T-helper 1 cell (primary cell): ENCODE results near the gene IL7R.

Experiments used
- DNase-seq, 5 donors: peaks; one replicate each; pipeline ENCODE4 v3.0.0-alpha.2; 2012 to 2020
- total RNA-seq, 4 donors: gene quantifications; one replicate each; lab custom pipeline; 2026; lab: John Stamatoyannopoulos, UW

Gene IL7R, protein sequence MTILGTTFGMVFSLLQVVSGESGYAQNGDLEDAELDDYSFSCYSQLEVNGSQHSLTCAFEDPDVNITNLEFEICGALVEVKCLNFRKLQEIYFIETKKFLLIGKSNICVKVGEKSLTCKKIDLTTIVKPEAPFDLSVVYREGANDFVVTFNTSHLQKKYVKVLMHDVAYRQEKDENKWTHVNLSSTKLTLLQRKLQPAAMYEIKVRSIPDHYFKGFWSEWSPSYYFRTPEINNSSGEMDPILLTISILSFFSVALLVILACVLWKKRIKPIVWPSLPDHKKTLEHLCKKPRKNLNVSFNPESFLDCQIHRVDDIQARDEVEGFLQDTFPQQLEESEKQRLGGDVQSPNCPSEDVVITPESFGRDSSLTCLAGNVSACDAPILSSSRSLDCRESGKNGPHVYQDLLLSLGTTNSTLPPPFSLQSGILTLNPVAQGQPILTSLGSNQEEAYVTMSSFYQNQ
- 1,617 to 2,396 (median 2,114) reads per million in 4 donors for total RNA-seq

DNA sequence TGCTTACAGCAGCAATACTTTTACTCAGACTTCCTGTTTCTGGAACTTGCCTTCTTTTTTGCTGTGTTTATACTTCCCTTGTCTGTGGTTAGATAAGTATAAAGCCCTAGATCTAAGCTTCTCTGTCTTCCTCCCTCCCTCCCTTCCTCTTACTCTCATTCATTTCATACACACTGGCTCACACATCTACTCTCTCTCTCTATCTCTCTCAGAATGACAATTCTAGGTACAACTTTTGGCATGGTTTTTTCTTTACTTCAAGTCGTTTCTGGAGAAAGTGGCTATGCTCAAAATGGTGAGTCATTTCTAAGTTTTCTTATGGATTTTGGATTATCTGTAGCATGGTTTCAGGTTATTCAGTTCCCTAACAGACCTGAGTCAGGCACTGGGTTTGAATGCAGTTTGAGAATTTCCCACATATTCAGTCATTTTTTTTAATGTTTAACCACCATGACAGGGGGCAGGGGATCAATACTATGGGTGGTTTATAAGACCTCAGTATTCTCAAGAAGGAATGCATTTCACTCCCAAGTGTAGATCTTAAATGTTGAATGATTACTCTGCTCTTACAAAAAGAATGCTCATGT, at the start of gene IL7R:
TSS of gene IL7R (plus strand) at position 127 of the 587 bp plus-strand sequence. CDS start at position 214, 87 bp downstream.
- peak in 1 of 5 donors; percentile 90 for DNase-seq

DNA sequence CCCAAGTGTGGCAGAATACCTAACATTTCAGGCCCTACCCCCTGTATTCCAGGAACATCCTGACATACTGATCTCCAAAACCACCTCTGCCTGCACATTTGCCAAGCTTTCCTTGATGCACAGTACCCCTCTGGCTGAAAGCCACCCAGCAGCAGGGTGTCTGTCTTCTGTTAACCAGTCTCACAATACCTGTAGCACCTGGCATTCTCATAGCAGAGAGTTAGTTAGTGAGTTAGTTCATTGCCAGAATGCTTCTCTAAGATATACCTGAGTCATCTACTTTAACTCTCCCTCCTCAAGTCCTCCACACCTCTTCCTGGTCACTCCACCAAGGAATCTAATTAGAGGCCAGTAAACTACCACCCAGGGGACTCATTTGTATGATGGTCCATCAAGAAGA, 46.1 kb upstream of the IL7R start:
- peak in 1 of 5 donors; percentile 46 for DNase-seq

DNA sequence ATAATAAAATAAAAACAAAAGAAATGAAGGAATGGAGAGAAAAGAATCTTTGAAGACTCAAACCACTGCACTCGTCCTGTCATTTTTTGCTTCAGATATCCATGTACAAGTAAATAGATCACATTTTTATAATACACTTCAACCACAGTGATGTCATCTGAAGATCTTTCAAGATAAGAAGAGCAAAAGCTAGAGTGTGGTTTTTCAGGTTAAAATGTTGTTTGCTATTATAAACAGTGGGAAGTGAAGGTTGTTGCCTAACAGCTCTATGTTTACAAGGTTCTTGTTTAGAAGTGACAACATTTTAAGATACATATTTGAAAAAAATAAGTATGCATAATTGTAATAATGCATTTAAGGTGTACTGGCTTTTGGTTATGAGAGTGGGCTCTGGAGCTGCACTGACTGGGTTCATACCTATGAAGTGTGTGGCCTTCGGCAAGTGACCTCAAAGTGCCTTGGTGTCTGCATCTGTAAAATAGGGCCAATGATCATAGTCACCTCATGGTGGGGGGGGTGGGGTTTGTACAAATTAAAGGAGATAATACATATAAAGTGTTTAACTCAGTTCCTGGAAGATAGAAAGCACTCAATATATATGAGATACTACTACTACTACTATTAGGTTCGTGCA, 45.5 kb upstream of the IL7R start:
- peak in 3 of 5 donors; percentile 15 to 91 (median 25) for DNase-seq

DNA sequence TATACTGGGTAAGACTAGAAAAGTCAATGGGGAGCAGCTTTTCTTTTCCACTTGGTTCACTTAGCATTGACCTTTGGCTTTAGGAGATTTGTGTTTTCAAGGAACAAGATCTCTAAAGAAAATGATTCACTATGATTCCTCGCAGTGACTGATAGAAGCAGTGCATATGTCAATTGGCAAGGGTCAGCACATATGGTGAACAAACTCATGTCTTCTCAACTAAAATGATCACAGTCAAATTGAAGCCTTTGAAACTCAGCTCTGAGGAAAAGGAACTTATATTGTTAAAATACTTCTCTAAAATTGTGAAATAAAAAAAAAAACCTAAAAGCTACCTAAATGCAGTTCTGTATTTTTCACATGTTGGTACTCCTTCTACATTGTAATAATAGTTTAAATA, 43.2 kb upstream of the IL7R start:
- no peak for DNase-seq

DNA sequence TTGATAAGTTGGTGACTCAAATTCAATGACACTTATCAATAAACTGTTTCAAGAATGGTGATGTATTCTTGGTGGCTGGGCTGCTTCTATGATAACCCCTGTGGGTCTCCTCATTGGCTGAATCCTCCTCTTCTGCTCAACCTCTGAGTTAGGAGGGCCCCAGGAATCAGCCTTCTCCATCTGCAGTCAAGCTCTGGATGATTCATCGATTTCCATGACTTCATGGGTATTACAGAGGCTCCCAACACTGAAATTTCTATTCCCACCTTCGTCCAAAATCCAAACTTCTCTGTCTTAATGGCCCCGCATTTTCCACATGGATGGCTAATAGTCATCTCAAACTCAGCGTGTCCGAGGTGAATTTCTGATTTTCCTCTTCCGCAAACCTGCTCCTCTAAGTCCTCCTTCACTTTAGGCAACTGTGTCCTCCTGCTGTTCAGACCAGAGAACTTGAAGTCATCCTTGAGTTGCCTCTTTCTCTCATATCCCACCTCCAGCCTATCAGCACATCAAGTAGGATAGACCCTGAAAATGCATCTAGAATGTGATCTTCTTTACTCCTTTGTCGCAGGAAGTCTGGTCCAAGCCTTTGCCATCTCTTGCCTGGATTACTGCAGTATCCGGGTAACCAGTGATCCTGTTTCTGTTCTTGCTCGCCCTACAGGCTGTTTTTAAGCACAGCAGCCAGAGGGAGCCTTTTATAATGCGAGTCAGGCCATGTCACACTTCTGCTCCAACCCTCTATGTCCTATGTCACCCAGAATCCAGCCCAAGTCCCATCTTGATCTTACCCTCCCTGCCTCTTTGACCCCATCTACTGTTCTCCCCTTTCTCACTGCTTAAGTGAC, 41.4 kb upstream of the IL7R start:
- peak in 1 of 5 donors; percentile 74 for DNase-seq

GRCh38 chr5:35816881-35817521, 39.7 kb upstream of the IL7R start:
- no peak for DNase-seq

GRCh38 chr5:35819026-35819425, 37.7 kb upstream of the IL7R start:
- DNase-seq, result no peak

DNA sequence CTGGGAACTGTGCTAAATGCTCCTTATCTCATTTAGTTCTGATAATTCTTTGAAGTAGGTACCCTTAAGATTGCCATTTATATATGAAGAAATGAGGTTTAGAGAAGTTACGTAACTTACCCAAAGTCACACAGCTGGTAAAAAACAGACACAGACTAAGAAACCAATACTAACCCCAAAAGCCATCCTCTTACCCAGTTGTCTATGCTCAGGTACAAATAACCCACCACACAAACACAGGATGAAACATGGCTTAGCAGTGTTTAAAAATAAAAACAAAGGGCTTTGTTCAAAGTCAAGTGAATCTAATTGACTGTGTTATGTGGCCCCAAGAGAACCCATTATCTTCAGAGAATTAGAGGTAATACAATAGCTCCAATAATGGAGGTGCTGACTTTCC, 37.0 kb upstream of the IL7R start:
- peak in 1 of 5 donors; percentile 45 for DNase-seq

DNA sequence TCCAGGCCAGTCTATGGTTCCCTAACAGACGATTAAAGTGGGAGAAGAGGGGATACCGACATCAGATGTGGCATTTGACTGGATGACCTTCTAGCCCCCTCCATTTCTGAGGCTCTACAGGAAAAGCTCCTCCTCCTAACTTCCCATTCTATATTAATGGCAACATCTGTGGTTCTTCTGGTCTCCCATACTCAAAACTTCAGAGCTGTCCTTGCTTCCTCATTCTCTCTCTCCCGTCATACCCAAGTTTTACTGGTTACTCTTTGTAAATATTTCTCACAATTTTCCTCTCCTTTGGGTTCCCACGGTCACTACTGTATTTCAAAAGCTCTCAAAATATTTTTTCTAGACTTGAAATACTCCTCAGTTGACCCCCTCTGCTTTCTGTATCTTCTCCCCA, 36.0 kb upstream of the IL7R start:
- DNase-seq, result no peak

GRCh38 chr5:35821513-35821912, 35.2 kb upstream of the IL7R start:
- DNase-seq, result peak in 1 of 5 donors; percentile 66

- peak in 1 of 5 donors; percentile 70 for DNase-seq
Observed at GRCh38 chr5:35822511-35822910, 34.2 kb upstream of the IL7R start.

DNA sequence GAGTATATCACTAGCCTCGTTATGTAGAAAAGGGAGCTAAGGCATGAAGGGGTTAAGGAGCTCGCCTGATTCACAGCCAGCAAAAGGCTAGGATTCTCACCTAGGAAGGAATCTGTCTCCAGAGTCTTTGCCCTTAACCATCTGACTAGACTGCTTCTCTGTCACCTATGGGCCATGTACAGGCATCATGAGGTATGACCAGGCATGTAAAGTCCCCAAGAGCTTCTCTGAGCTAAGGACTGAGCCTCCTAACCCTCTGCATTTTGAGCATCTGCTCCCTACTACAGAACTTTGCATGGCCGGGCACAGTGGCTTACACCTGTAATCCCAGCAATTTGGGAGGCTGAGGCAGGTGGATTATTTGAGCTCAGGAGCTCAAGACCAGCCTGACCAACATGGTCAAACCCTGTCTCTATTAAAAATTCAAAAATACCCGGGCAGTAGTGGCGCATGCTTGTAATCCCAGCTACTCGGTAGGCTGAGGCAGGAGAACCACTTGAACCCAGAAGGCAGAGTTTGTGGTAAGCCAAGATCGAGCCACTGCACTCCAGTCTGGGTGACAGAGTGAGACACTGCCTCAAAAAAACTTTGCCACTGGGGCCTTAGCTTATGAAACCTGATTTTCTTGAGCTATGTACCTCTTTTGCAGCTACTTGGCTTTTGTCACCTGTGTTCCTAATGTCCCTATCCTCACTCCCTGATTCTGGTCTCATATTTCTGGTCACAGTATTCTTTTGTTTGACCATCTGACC, 33.2 kb upstream of the IL7R start:
- DNase-seq, result no peak

DNA sequence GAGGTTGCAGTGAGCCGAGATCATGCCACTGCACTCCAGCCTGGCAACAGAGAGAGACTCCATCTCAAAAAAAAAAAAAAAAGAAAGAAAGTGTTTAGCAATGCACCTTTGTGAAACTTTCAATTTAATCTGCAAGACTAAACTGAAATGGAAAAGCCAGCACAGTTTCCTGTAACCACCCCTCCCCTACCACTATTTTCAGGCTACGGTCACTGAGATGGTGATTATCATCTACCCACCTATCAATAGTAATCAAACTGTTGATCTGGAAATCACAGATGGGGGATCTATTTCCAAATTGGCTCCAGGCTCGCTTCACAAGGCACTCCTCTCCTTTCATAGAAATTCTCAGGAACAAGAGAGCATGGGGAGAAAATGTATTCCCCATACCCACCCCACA, 30.6 kb upstream of the IL7R start:
- peak in 1 of 5 donors; percentile 56 for DNase-seq

- peak in 1 of 5 donors; percentile 38 for DNase-seq
Observed at GRCh38 chr5:35826554-35826953, 30.1 kb upstream of the IL7R start.

DNA sequence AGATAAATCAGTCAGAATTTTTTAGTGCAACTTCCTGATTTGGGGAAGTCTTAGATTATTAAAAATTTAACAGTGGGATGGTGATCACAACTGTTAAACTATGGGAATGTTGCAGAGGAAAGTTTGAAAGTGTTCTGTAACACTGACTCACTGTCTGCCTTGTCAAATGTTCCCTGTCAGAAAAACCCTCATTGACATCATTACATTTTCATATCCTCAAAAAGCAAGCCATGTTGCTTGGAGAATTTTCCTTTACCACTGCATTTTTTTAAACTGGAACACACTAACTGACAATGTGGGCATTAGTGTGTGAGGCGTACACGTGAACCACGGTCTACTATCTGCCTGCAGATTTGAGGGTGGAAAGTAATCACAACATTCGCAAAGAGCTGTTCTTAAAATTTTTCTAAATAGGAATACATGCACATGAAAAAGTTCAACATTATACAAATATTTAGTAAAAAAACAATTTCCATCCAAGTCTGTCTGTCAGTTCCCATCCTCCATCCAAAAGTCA, 28.6 kb upstream of the IL7R start:
- DNase-seq, result no peak

- peak in 3 of 5 donors; percentile 26 to 51 (median 29) for DNase-seq
Observed at GRCh38 chr5:35830587-35830986, 26.1 kb upstream of the IL7R start.

GRCh38 chr5:35832762-35833161, 23.9 kb upstream of the IL7R start:
- DNase-seq, result peak in 1 of 5 donors; percentile 74

GRCh38 chr5:35833224-35833623, 23.5 kb upstream of the IL7R start:
- DNase-seq, result peak in 1 of 5 donors; percentile 54

- peak in 1 of 5 donors; percentile 84 for DNase-seq
Observed at GRCh38 chr5:35835796-35836742, 20.6 kb upstream of the IL7R start.
